ENCODE results near the gene PSMB7. TPM values are rescaled to one million over a fixed set of nuclear protein-coding genes. Genes with fewer than 3 reads are reported as not detected.

Gene PSMB7
- total and polyA plus RNA-seq, 2 of the 13 experiments (the other 11 are each of a cell fraction or from before 2014, with no cell fraction given) = 259 to 291 TPM

DNA sequence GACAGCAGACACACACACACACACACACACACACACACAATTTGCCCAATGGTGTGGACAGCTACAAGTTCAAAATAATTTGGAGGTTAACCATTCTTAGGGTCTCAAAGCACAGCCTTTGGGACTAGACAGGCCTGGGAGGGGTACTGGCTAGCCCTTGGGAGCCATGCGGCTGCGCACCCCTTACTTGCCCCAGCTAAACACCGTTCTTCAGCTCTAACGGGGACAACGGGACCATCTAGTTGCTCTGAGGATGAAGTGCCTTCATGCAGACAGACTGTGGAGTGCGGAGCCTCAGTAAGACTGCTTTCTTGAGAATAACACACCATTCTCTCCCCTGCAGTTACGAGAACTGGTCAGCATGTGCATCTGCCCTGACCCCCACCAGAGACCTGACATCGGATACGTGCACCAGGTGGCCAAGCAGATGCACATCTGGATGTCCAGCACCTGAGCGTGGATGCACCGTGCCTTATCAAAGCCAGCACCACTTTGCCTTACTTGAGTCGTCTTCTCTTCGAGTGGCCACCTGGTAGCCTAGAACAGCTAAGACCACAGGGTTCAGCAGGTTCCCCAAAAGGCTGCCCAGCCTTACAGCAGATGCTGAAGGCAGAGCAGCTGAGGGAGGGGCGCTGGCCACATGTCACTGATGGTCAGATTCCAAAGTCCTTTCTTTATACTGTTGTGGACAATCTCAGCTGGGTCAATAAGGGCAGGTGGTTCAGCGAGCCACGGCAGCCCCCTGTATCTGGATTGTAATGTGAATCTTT is 64.6 kb downstream of the PSMB7 start (continued):
- TF ChIP-seq ZKSCAN5 (CRISPR knock-in tag; IDR thresholded peaks at IDR 0.05) (no peak), SRF (IDR thresholded peaks at IDR 0.05; ENCODE audit: low read depth, low read length) (no peak), ZNF446 (CRISPR knock-in tag; IDR thresholded peaks at IDR 0.05) (no peak), SIN3A (IDR thresholded peaks at IDR 0.05; ENCODE audit: borderline replicate concordance, low read depth, low read length) (no peak), MXI1 (IDR thresholded peaks at IDR 0.05; ENCODE audit: borderline replicate concordance, low read depth, low read length) (peak; percentile 42; the same call in 1 of the 3 replicates), REL (CRISPR knock-in tag; conservative IDR thresholded peaks at IDR 0.05) (peak; percentile 44; the same call in 1 of the 2 replicates), HNF4G (IDR thresholded peaks at IDR 0.05; ENCODE audit: borderline replicate concordance, low read depth, low read length) (peak; percentile 70), HNF4G (CRISPR knock-in tag; IDR thresholded peaks at IDR 0.05; ENCODE audit: borderline replicate concordance, low read depth) (no peak; the same call in 1 of the 2 replicates), ZMYM4 (CRISPR knock-in tag; IDR thresholded peaks at IDR 0.05) (peak; percentile 34; the same call in 1 of the 2 replicates)
- TF ChIP-seq, protein P1, sequence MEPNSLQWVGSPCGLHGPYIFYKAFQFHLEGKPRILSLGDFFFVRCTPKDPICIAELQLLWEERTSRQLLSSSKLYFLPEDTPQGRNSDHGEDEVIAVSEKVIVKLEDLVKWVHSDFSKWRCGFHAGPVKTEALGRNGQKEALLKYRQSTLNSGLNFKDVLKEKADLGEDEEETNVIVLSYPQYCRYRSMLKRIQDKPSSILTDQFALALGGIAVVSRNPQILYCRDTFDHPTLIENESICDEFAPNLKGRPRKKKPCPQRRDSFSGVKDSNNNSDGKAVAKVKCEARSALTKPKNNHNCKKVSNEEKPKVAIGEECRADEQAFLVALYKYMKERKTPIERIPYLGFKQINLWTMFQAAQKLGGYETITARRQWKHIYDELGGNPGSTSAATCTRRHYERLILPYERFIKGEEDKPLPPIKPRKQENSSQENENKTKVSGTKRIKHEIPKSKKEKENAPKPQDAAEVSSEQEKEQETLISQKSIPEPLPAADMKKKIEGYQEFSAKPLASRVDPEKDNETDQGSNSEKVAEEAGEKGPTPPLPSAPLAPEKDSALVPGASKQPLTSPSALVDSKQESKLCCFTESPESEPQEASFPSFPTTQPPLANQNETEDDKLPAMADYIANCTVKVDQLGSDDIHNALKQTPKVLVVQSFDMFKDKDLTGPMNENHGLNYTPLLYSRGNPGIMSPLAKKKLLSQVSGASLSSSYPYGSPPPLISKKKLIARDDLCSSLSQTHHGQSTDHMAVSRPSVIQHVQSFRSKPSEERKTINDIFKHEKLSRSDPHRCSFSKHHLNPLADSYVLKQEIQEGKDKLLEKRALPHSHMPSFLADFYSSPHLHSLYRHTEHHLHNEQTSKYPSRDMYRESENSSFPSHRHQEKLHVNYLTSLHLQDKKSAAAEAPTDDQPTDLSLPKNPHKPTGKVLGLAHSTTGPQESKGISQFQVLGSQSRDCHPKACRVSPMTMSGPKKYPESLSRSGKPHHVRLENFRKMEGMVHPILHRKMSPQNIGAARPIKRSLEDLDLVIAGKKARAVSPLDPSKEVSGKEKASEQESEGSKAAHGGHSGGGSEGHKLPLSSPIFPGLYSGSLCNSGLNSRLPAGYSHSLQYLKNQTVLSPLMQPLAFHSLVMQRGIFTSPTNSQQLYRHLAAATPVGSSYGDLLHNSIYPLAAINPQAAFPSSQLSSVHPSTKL (CRISPR knock-in tag; IDR thresholded peaks at IDR 0.05) = peak; percentile 44; the same call in 1 of the 2 replicates
- TF ChIP-seq, protein P2, sequence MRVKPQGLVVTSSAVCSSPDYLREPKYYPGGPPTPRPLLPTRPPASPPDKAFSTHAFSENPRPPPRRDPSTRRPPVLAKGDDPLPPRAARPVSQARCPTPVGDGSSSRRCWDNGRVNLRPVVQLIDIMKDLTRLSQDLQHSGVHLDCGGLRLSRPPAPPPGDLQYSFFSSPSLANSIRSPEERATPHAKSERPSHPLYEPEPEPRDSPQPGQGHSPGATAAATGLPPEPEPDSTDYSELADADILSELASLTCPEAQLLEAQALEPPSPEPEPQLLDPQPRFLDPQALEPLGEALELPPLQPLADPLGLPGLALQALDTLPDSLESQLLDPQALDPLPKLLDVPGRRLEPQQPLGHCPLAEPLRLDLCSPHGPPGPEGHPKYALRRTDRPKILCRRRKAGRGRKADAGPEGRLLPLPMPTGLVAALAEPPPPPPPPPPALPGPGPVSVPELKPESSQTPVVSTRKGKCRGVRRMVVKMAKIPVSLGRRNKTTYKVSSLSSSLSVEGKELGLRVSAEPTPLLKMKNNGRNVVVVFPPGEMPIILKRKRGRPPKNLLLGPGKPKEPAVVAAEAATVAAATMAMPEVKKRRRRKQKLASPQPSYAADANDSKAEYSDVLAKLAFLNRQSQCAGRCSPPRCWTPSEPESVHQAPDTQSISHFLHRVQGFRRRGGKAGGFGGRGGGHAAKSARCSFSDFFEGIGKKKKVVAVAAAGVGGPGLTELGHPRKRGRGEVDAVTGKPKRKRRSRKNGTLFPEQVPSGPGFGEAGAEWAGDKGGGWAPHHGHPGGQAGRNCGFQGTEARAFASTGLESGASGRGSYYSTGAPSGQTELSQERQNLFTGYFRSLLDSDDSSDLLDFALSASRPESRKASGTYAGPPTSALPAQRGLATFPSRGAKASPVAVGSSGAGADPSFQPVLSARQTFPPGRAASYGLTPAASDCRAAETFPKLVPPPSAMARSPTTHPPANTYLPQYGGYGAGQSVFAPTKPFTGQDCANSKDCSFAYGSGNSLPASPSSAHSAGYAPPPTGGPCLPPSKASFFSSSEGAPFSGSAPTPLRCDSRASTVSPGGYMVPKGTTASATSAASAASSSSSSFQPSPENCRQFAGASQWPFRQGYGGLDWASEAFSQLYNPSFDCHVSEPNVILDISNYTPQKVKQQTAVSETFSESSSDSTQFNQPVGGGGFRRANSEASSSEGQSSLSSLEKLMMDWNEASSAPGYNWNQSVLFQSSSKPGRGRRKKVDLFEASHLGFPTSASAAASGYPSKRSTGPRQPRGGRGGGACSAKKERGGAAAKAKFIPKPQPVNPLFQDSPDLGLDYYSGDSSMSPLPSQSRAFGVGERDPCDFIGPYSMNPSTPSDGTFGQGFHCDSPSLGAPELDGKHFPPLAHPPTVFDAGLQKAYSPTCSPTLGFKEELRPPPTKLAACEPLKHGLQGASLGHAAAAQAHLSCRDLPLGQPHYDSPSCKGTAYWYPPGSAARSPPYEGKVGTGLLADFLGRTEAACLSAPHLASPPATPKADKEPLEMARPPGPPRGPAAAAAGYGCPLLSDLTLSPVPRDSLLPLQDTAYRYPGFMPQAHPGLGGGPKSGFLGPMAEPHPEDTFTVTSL (CRISPR knock-in tag; IDR thresholded peaks at IDR 0.05; ENCODE audit: borderline replicate concordance) = 0 out of 2 replicates have a peak, but pooled peaks have one; percentile 38
- TF ChIP-seq, protein P3, sequence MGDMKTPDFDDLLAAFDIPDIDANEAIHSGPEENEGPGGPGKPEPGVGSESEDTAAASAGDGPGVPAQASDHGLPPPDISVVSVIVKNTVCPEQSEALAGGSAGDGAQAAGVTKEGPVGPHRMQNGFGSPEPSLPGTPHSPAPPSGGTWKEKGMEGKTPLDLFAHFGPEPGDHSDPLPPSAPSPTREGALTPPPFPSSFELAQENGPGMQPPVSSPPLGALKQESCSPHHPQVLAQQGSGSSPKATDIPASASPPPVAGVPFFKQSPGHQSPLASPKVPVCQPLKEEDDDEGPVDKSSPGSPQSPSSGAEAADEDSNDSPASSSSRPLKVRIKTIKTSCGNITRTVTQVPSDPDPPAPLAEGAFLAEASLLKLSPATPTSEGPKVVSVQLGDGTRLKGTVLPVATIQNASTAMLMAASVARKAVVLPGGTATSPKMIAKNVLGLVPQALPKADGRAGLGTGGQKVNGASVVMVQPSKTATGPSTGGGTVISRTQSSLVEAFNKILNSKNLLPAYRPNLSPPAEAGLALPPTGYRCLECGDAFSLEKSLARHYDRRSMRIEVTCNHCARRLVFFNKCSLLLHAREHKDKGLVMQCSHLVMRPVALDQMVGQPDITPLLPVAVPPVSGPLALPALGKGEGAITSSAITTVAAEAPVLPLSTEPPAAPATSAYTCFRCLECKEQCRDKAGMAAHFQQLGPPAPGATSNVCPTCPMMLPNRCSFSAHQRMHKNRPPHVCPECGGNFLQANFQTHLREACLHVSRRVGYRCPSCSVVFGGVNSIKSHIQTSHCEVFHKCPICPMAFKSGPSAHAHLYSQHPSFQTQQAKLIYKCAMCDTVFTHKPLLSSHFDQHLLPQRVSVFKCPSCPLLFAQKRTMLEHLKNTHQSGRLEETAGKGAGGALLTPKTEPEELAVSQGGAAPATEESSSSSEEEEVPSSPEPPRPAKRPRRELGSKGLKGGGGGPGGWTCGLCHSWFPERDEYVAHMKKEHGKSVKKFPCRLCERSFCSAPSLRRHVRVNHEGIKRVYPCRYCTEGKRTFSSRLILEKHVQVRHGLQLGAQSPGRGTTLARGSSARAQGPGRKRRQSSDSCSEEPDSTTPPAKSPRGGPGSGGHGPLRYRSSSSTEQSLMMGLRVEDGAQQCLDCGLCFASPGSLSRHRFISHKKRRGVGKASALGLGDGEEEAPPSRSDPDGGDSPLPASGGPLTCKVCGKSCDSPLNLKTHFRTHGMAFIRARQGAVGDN (CRISPR knock-in tag; IDR thresholded peaks at IDR 0.05) = peak; percentile 69
- TF ChIP-seq, protein P4, sequence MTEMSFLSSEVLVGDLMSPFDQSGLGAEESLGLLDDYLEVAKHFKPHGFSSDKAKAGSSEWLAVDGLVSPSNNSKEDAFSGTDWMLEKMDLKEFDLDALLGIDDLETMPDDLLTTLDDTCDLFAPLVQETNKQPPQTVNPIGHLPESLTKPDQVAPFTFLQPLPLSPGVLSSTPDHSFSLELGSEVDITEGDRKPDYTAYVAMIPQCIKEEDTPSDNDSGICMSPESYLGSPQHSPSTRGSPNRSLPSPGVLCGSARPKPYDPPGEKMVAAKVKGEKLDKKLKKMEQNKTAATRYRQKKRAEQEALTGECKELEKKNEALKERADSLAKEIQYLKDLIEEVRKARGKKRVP (CRISPR knock-in tag; IDR thresholded peaks at IDR 0.05) = no peak
